Measurements from ENCODE around the gene OLFM4. TPM values are rescaled to one million over a fixed set of nuclear protein-coding genes. Genes with fewer than 3 reads are reported as not detected.
"Not testable (repeated sequence)": the region's sequence is repeated elsewhere in the genome, so short reads cannot be mapped to it uniquely, and the experiment has no call there.

The OLFM4 gene
- polyA plus RNA-seq, 2 of the 4 experiments (the other 2 are of a cell fraction), result not detected

- Histone ChIP-seq H3K9me3 (no peaks in the 10 kb centered on the region), H3K27ac (no peak overlapping the region), H3K4me3 (no peak overlapping the region), H3K4me2 (no peak overlapping the region), H3K4me1 (no peaks in the 10 kb centered on the region)
- ChIA-PET POLR2A (no interaction called here), CTCF (interaction anchor here (0.8 kb wide), 1 partner anchor 405 kb away, joined by 4 read pairs; no protein-coding TSS in a partner anchor)
- DNase-seq (ENCODE audit: low read depth in 1 of 2, low spot score in 1 of 2) (no peak), FAIRE-seq (no peak), ATAC-seq (no peak)
- WGBS (ENCODE audit: missing lambda C conversion rate), result 13% methylated on average over 5 of the region's 5 CpGs
- TF ChIP-seq FOSB (CRISPR knock-in tag; IDR thresholded peaks at IDR 0.05) (no peak), MAFK (IDR thresholded peaks at IDR 0.05; ENCODE audit: partially characterized antibody) (peak; percentile 50)
Measured at GRCh38 chr13:53013113-53013512, 15.5 kb upstream of the OLFM4 start.

GRCh38 chr13:53014018-53014417 lies 14.6 kb upstream of the OLFM4 start:
- POLR2A ChIA-PET; FAIRE-seq; H3K4me3 ChIP-seq; H3K9me3 ChIP-seq; ATAC-seq; H3K4me1 ChIP-seq; H3K27ac ChIP-seq; H3K4me2 ChIP-seq; DNase-seq (ENCODE audit: low read depth in 1 of 2, low spot score in 1 of 2): not testable (repeated sequence)
- CTCF ChIA-PET, result interaction anchor here (0.8 kb wide), 1 partner anchor 406 kb away, joined by 4 read pairs; no protein-coding TSS in a partner anchor
- WGBS (ENCODE audit: missing lambda C conversion rate), result 21% methylated on average over 3 of the region's 3 CpGs

- ATAC-seq, result no peak
- no peak for FAIRE-seq
- no peak overlapping the region for H3K4me2 ChIP-seq
- no peaks in the 10 kb centered on the region for H3K4me1 ChIP-seq
- no peaks in the 10 kb centered on the region for H3K9me3 ChIP-seq
- ChIA-PET CTCF (no interaction called here), POLR2A (no interaction called here)
- no peak for DNase-seq (ENCODE audit: low read depth in 1 of 2, low spot score in 1 of 2)
- no peak overlapping the region for H3K27ac ChIP-seq
- 20% methylated on average over 8 of the region's 8 CpGs for WGBS (ENCODE audit: missing lambda C conversion rate)
- no peak overlapping the region for H3K4me3 ChIP-seq
- TF ChIP-seq ELK1 (IDR thresholded peaks at IDR 0.05; ENCODE audit: low read depth, low read length), result no peak
- TF ChIP-seq HOXB5 (CRISPR knock-in tag; IDR thresholded peaks at IDR 0.05), result no peak
- TF ChIP-seq RFX5 (IDR thresholded peaks at IDR 0.05), result no peak
- no peak for TF ChIP-seq TFCP2L1 (CRISPR knock-in tag; IDR thresholded peaks at IDR 0.05)
Measured at GRCh38 chr13:53014495-53015443, 13.8 kb upstream of the OLFM4 start.

GRCh38 chr13:53015971-53016370 lies 12.6 kb upstream of the OLFM4 start:
- no peak overlapping the region for H3K27ac ChIP-seq
- ATAC-seq, result no peak
- DNase-seq (ENCODE audit: low read depth in 1 of 2, low spot score in 1 of 2), result no peak
- FAIRE-seq, result no peak
- 7% methylated on average over 5 of the region's 6 CpGs for WGBS (ENCODE audit: missing lambda C conversion rate)
- ChIA-PET CTCF (no interaction called here), POLR2A (no interaction called here)
- no peak for TF ChIP-seq MAZ (IDR thresholded peaks at IDR 0.05; ENCODE audit: borderline replicate concordance, low read depth, low read length)
- TF ChIP-seq FOXS1 (CRISPR knock-in tag; IDR thresholded peaks at IDR 0.05), result no peak
- no peaks in the 10 kb centered on the region for H3K4me1 ChIP-seq
- no peak overlapping the region for H3K4me3 ChIP-seq
- no peaks in the 10 kb centered on the region for H3K9me3 ChIP-seq
- H3K4me2 ChIP-seq, result no peak overlapping the region

- H3K4me1 ChIP-seq, result no peaks in the 10 kb centered on the region
- DNase-seq (ENCODE audit: low read depth in 1 of 2, low spot score in 1 of 2) (no peak), FAIRE-seq (no peak), ATAC-seq (no peak)
- ChIA-PET POLR2A (no interaction called here), CTCF (no interaction called here)
- H3K27ac ChIP-seq, result no peak overlapping the region
- H3K4me2 ChIP-seq, result no peak overlapping the region
- H3K9me3 ChIP-seq, result no peaks in the 10 kb centered on the region
- WGBS (ENCODE audit: missing lambda C conversion rate), result 28% methylated on average over 3 of the region's 5 CpGs
- TF ChIP-seq KDM5A (IDR thresholded peaks at IDR 0.05) (no peak), GATA3 (IDR thresholded peaks at IDR 0.05; ENCODE audit: borderline replicate concordance) (no peak), ATOH8 (CRISPR knock-in tag; IDR thresholded peaks at IDR 0.05; ENCODE audit: low read depth) (no peak)
- no peak overlapping the region for H3K4me3 ChIP-seq
Measured at GRCh38 chr13:53017433-53017970, 11.1 kb upstream of the OLFM4 start.
